GF-D8 (cell line): ENCODE data around the gene KNDC1.

Source experiments
- DNase-seq: peaks from one replicate; lab custom pipeline; 2025; lab: John Stamatoyannopoulos, UW

KNDC1 gene

GRCh38 chr10:133191651-133192050 lies 31.6 kb downstream of the KNDC1 start:
- DNase-seq, result no peak

GRCh38 chr10:133194151-133194550 lies 34.1 kb downstream of the KNDC1 start:
- DNase-seq, result no peak

GRCh38 chr10:133195096-133195495 lies 35.1 kb downstream of the KNDC1 start:
- no peak for DNase-seq

GRCh38 chr10:133195611-133196010 lies 35.6 kb downstream of the KNDC1 start:
- no peak for DNase-seq

GRCh38 chr10:133196221-133196915 lies 36.3 kb downstream of the KNDC1 start:
- no peak for DNase-seq

- DNase-seq, result no peak
Observed at GRCh38 chr10:133196936-133197758, 37.1 kb downstream of the KNDC1 start.

GRCh38 chr10:133197786-133198185 lies 37.8 kb downstream of the KNDC1 start:
- DNase-seq, result no peak

GRCh38 chr10:133198206-133198605 lies 38.2 kb downstream of the KNDC1 start:
- no peak for DNase-seq

- DNase-seq, result no peak
Observed at GRCh38 chr10:133198621-133199487, 38.8 kb downstream of the KNDC1 start.

- DNase-seq, result no peak
Observed at GRCh38 chr10:133199488-133199885, 39.5 kb downstream of the KNDC1 start.

GRCh38 chr10:133199992-133200611 lies 40.1 kb downstream of the KNDC1 start:
- DNase-seq, result no peak

- no peak for DNase-seq
Observed at GRCh38 chr10:133200621-133201031, 40.6 kb downstream of the KNDC1 start.

GRCh38 chr10:133201151-133201947 lies 41.3 kb downstream of the KNDC1 start:
- DNase-seq, result no peak

GRCh38 chr10:133201948-133202725 lies 42.1 kb downstream of the KNDC1 start:
- DNase-seq, result no peak

GRCh38 chr10:133202778-133203651 lies 43.0 kb downstream of the KNDC1 start:
- DNase-seq, result no peak

- no peak for DNase-seq
Observed at GRCh38 chr10:133203652-133204195, 43.7 kb downstream of the KNDC1 start.

GRCh38 chr10:133204226-133205015 lies 44.4 kb downstream of the KNDC1 start:
- no peak for DNase-seq

- no peak for DNase-seq
Observed at GRCh38 chr10:133205146-133205545, 45.1 kb downstream of the KNDC1 start.
